Muscle of arm (tissue), 12 donors: ENCODE results near the gene PHF1. TPM values are rescaled to one million over a fixed set of nuclear protein-coding genes. Genes with fewer than 3 reads are reported as not detected.

Source experiments
- DNase-seq: peaks from one replicate; pipeline ENCODE4 v3.0.0-alpha.2; 2013
- polyA plus RNA-seq, 12 donors: library from polyadenylated mRNA; unstranded; fragments of 120-200 nt; gene quantifications; one replicate each; pipeline ENCODE4 v1.2.1, GENCODE V29; 2013; ENCODE audit not compliant: insufficient read length in 12 of 12

The PHF1 gene
- polyA plus RNA-seq, 12 donors, result 31.9 to 72.5 (median 46.3) TPM; not detected in 1

GRCh38 chr6:33417128-33417902 is 6.5 kb downstream of the PHF1 start:
- DNase-seq, result no peak

- peak; percentile 100 for DNase-seq
These were observed 7.3 kb downstream of the PHF1 start, which contains the start of gene CUTA for GRCh38 chr6:33417903-33418689. TSS of gene CUTA (minus strand) at chr6:33418107. CDS start at chr6:33418000, 107 bp downstream.

- no peak for DNase-seq
These were observed 8.0 kb downstream of the PHF1 start for GRCh38 chr6:33418690-33419291.

- DNase-seq, result peak; percentile 75
These were observed 9.0 kb downstream of the PHF1 start, which contains the start of gene SYNGAP1 for GRCh38 chr6:33419580-33420490. TSS of gene SYNGAP1 (plus strand) at chr6:33420065. CDS start at chr6:33420265, 200 bp downstream.

GRCh38 chr6:33420491-33421343 is 9.9 kb downstream of the PHF1 start:
- no peak for DNase-seq

- no peak for DNase-seq
These were observed 10.5 kb downstream of the PHF1 start for GRCh38 chr6:33421344-33421643.

- no peak for DNase-seq
These were observed 13.0 kb downstream of the PHF1 start for GRCh38 chr6:33423777-33424176.

- no peak for DNase-seq
These were observed 14.2 kb downstream of the PHF1 start for GRCh38 chr6:33424855-33425667.

GRCh38 chr6:33425668-33426577 is 15.1 kb downstream of the PHF1 start:
- DNase-seq, result peak; percentile 87

GRCh38 chr6:33426590-33427511 is 16.0 kb downstream of the PHF1 start:
- DNase-seq, result no peak

GRCh38 chr6:33427585-33428223 is 16.9 kb downstream of the PHF1 start:
- no peak for DNase-seq

GRCh38 chr6:33428224-33428965 is 17.6 kb downstream of the PHF1 start:
- DNase-seq, result no peak

GRCh38 chr6:33428966-33429749 is 18.3 kb downstream of the PHF1 start:
- no peak for DNase-seq

GRCh38 chr6:33429750-33430052 is 18.9 kb downstream of the PHF1 start:
- DNase-seq, result no peak

- no peak for DNase-seq
These were observed 19.5 kb downstream of the PHF1 start for GRCh38 chr6:33430334-33430733.
